Renal pelvis (tissue), 12 donors: ENCODE results near the gene MTF1. TPM values are rescaled to one million over a fixed set of nuclear protein-coding genes. Genes with fewer than 3 reads are reported as not detected.
"Not testable (repeated sequence)": the region's sequence is repeated elsewhere in the genome, so short reads cannot be mapped to it uniquely, and the experiment has no call there.

ENCODE experiments used
- DNase-seq: peaks from one replicate; pipeline ENCODE4 v3.0.0-alpha.2; 2013
- long read RNA-seq, 16 experiments: transcript quantifications; one replicate each; lab custom pipeline, GENCODE V29; 2026
- polyA plus RNA-seq, 3 donors: library from polyadenylated mRNA; unstranded; fragments of 120-200 nt; gene quantifications; one replicate each; pipeline ENCODE4 v1.2.1, GENCODE V29; 2013; ENCODE audit not compliant: insufficient read length in 3 of 3

The MTF1 gene
- 1 to 10 TPM; 7.0 to 8.9 (median 8.4) TPM for polyA plus RNA-seq
- long read RNA-seq, donor 1: 0 reads
- long read RNA-seq, donor 2, full-length matches to known transcripts: 3 of 3 reads
- long read RNA-seq, donor 2, partial matches to known transcripts: 0 of 3 reads
- long read RNA-seq, donor 2, other reads (novel, unspliced or antisense): 0 of 3 reads
- long read RNA-seq, donor 3: 0 reads
- long read RNA-seq, donor 4, full-length matches to known transcripts: 1 of 1 reads
- long read RNA-seq, donor 4, partial matches to known transcripts: 0 of 1 reads
- long read RNA-seq, donor 4, other reads (novel, unspliced or antisense): 0 of 1 reads
- long read RNA-seq, donor 5: 0 reads
- long read RNA-seq, donor 6, full-length matches to known transcripts: 1 of 1 reads
- long read RNA-seq, donor 6, partial matches to known transcripts: 0 of 1 reads
- long read RNA-seq, donor 6, other reads (novel, unspliced or antisense): 0 of 1 reads
- long read RNA-seq, donor 7, full-length matches to known transcripts: 1 of 1 reads
- long read RNA-seq, donor 7, partial matches to known transcripts: 0 of 1 reads
- long read RNA-seq, donor 7, other reads (novel, unspliced or antisense): 0 of 1 reads
- long read RNA-seq, donor 8: 0 reads
- long read RNA-seq, donor 9: 0 reads
- long read RNA-seq, donor 10, full-length matches to known transcripts: 2 of 2 reads
- long read RNA-seq, donor 10, partial matches to known transcripts: 0 of 2 reads
- long read RNA-seq, donor 10, other reads (novel, unspliced or antisense): 0 of 2 reads
- long read RNA-seq, donor 11, full-length matches to known transcripts: 1 of 1 reads
- long read RNA-seq, donor 11, partial matches to known transcripts: 0 of 1 reads
- long read RNA-seq, donor 11, other reads (novel, unspliced or antisense): 0 of 1 reads
- long read RNA-seq, donor 12: 0 reads
- long read RNA-seq, donor 13, full-length matches to known transcripts: 1 of 1 reads
- long read RNA-seq, donor 13, partial matches to known transcripts: 0 of 1 reads
- long read RNA-seq, donor 13, other reads (novel, unspliced or antisense): 0 of 1 reads
- long read RNA-seq, donor 14: 0 reads
- long read RNA-seq, donor 15: 0 reads
- long read RNA-seq, donor 16: 0 reads

- peak; percentile 98 for DNase-seq
These were observed at the start of gene MTF1 for GRCh38 chr1:37859507-37860345. TSS of gene MTF1 (minus strand) at chr1:37859592. CDS start at chr1:37857658, 1,934 bp downstream.

DNA sequence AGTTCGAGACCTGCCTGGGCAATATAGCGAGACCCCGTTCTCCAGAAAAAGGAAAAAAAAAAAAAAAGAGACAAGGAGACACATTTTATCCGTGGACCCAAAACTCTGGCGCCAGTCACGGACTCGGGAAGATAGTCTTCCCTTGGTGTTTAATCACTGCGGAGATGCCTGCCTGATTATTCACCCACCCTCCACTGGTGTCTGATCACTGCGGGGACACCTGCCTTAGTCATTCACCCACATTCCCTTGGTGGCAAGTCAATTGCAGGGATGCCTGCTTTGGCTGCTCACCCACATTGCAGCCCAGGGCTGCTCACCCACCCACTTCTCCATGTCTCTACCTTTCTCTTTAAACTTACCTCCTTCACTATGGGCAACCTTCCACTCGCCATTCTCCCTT is 49.1 kb upstream of the MTF1 start:
- not testable (repeated sequence) for DNase-seq

DNA sequence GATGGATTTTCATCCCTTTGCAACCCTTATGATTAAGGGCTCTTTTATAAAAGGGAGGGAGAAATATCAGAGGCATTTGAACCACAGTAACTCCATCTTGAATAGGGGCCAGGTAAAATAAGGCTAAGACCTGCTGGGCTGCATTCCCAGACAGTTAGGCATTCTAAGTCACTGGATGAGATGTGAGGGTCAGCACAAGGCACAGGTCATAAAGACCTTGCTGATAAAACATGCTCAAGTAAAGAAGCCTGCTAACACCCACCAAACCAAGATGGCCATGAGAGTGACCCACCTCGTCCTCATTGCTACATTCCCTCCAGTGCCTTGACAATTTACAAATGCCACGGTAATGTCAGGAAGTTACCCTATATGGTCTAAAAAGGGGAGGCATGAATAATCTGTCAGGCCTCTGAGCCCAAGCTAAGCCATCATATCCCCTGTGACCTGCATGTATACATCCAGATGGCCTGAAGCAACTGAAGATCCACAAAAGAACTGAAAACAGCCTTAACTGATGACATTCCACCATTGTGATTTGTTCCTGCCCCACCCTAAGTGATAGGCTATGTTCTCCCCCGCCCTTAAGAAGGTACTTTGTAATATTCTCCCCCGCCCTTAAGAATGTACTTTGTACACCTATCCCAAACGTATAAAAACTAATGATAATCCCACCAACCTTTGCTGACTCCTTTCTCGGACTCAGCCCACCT is 48.2 kb upstream of the MTF1 start:
- DNase-seq: not testable (repeated sequence)

- DNase-seq: not testable (repeated sequence)
These were observed 47.2 kb upstream of the MTF1 start for GRCh38 chr1:37906591-37906990.

DNA sequence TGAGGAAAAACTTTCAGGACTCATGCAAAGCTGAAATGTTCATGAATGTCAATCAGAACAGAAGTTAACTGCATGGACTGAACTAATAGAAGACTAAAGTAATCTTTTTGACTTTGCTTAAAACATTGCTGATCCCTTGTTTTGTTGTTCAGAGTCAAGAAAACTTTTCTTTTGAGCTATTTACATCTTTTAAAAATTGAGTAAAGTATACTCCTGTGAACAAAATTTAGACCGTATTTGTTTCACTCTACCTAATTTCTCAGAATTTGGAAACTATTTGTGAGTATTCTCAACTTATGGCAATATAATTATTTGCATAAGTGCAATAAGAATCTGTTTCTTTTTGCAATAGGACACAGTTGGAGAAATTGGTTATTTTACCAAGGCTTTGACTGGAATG is 46.3 kb upstream of the MTF1 start:
- DNase-seq: no peak

GRCh38 chr1:37903921-37904320 is 44.5 kb upstream of the MTF1 start:
- not testable (repeated sequence) for DNase-seq

DNA sequence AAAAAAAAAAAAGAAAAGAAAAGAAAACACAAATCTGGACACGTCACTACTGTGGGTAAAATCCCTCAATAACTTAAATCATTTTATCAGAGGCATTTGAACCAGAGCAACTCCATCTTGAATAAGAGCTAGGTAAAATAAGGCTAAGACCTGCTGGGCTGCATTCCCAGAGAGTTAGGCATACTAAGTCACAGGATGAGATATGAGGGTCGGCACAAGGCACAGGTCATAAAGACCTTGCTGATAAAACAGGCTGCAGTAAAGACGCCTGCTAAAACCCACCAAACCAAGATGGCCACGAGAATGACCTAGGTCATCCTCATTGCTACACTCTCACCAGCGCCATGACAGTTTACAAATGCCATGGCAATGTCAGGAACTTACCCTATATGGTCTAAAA is 43.6 kb upstream of the MTF1 start:
- no peak for DNase-seq

GRCh38 chr1:37901893-37902225 is 42.5 kb upstream of the MTF1 start:
- DNase-seq: no peak

DNA sequence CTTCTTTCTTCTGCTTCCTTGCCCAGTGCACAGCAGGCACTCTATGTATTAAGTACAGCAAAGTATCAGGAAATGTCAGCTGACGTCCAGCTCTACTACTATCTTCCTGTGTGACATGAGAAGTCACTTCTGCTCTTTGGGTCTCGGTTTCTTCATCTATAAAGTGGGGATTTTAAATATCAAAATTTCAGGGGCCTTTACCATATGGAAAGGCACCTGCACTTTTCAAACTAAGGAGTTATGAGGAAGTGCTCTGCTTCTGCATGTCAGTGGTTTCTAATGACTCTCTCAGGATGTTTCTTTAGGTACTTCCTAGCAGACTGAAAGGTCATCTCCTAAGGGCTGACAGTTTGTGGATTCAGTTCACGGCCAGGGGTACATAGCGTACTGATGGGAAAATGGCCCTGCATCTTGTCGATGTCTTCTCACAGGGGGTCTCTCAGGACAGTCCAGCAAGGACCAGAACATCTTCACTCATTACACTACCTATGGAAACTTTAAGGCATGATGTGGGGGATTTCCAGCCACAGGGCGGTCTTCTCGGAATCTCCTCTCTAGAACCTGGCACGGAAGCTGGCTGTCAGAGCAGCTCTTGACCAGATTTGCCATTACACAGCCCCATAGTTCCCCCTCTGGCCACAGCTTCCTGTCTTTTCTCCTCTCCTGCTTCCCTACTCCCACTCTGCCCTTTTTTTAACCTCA is 42.0 kb upstream of the MTF1 start:
- no peak for DNase-seq

DNA sequence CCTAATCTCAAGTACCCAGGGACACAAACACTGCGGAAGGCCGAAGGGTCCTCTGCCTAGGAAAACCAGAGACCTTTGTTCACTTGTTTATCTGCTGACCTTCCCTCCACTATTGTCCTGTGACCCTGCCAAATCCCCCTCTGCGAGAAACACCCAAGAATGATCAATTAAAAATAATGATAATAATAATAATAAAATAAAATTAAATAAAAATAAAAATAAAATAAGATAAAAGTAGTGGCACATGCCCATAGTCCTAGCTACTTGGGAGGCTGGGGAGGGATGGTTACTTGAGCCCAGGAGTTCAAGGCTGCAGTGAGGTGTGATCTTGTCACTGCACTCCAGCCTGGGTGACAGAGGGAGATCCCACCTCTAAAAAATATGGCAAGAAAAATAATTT is 38.2 kb upstream of the MTF1 start:
- not testable (repeated sequence) for DNase-seq

DNA sequence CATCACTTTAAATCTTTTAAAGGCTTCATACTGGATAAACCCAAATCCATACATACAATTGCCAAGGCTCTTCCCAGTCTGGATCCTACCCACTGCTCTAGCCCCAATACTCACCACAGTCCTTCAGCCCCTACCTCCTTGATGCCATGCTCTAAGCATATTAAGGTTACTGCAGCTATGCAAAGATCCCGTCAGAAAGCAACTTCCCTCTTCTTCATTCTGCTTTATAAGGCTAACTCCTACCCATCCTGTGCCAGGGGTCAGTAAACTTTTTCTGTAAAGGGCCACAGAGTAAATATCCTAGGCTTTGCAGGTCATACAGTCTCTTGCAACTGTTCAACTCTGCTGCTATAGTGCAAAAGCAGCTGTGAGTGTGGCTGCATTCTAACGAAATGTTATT is 34.3 kb upstream of the MTF1 start:
- DNase-seq: no peak

- DNase-seq: no peak
These were observed 33.0 kb upstream of the MTF1 start for GRCh38 chr1:37892151-37893047.

DNA sequence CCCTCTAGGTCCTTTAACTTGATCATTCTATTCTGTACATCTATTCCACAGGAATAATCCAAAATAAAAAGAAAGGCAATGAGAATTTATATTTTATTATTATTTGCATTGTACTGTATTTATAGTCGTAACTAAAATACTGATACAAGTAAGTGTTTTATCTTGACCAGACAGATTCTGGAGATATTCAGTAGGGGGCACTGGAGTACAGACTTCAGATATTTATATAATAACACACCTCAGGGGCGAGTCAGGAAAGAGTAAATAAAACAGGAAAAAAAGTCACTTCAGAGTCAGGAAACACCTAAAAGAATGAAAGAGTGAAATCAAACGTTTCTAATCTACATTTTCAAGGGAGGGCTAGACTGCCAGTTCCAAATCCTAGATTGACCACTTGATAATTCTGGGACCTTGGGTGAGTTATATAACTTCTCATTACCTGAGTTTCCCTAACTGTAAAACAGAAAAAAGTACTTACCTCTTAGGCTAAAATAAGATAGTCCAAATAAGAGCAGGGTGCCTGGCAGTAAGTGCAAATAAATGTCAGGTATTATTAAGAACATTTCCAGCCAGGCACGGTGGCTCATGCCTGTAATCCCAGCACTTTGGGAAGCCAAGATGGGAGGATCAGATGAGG is 31.1 kb upstream of the MTF1 start:
- DNase-seq: peak; percentile 34

GRCh38 chr1:37888022-37888700 is 28.8 kb upstream of the MTF1 start:
- no peak for DNase-seq

DNA sequence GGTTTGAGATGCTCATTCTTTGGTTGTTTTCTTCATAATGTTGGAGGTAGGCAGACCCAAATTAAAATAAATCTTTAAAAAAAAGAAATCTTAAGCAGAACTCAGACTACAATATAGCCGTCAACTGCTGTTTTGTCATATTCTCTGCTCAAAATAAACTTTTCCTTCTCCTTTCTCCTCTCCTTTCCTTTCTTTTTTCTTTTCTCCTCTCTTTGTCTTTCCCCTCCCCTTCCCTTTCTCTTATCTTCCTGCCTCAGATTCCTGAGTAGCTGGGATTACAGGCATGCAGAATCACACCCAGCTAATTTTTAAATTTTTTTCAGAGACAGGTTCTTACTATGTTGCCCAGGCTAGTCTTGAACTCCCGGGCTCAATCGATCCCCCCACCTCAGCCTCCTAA is 24.8 kb upstream of the MTF1 start:
- no peak for DNase-seq

DNA sequence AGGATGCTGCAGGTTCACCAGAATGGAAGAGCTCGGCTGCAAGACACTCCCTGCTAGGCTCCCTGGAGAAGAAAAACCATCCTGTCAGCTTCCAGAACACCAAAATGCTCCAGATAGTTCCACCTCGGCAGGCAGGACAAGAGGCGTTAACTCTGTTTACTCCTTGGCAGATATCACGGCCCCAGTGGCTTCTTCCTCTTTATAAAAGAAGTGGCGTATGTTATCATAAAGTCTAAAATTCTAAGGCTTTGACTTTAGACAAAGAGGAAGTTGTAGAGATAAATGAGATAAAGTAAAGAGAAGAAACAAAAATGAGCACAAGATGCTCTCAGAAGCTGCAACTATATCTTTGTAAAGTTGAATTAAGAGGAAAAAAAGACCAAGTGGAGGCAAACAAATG is 24.3 kb upstream of the MTF1 start:
- DNase-seq: no peak

DNA sequence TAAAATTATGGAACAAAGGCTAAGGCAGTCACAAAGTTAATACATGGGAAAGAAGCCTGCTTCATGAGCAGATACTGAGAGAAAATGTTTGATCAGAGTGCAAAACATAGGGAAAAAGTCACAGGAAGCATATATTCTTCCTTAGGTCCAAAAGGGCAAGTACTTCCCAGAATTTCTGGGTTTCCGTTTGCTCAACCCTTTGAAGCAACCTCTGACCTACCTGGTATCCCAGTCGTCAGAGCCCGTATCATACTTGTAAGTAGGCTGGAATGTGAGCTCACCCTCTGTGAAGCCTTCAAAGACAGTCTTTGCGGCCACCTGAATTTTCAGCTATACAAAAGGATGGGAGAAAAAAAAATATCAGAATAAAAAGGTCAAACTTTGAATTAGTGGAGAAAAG is 20.5 kb upstream of the MTF1 start:
- DNase-seq: no peak

DNA sequence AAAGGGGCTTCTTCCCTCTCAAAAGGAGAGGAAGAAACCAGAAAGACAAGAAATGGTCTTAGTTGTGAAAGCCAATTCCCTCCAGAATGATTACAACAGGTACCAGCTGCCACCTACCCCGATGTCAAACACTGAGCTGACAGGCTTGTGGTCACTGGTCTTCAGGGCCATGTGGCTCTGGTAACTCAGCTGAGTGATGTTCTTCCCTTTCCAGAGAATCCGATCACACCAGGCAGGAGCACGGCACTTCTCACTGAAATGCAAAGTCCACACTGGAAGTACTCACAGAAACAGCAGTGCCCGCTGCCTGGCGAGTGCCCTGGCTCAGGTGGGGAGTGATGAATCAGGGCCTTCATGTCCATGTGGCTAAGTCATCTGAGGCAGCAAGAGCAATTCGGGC is 18.7 kb upstream of the MTF1 start:
- no peak for DNase-seq
